Uterus (tissue), 4 donors: Measurements from ENCODE around the gene ONECUT3. TPM values are rescaled to one million over a fixed set of nuclear protein-coding genes. Genes with fewer than 3 reads are reported as not detected.

Experiments used
- DNase-seq, 2 donors: peaks; one replicate each; pipeline ENCODE4 v3.0.0-alpha.2; 2019 to 2020
- H3K27ac ChIP-seq, 2 donors: fragments of 200-600 bp; sonication (generic); 1 replicate in 1 of 2; 2 replicates in 1 of 2; pipeline ENCODE4 v1.5.1; 2016 to 2018
- H3K27me3 ChIP-seq, 2 donors: fragments of 200-600 bp; sonication (generic); one replicate each; pipeline ENCODE4 v1.5.1; 2018 to 2019; ENCODE audit warnings: control low read depth in 1 of 2
- H3K36me3 ChIP-seq, 2 donors: fragments of 200-600 bp; sonication (generic); one replicate each; pipeline ENCODE4 v1.5.1; 2019; ENCODE audit warnings: control low read depth in 1 of 2
- H3K4me1 ChIP-seq, 2 donors: fragments of 200-600 bp; sonication (generic); one replicate each; pipeline ENCODE4 v1.5.1; 2018 to 2019; ENCODE audit warnings: control low read depth in 1 of 2
- H3K4me3 ChIP-seq, 2 donors: fragments of 200-600 bp; sonication (generic); 1 replicate in 1 of 2; 2 replicates in 1 of 2; pipeline ENCODE4 v1.5.1; 2018 to 2019; ENCODE audit warnings: mild to moderate bottlenecking in 1 of 2
- H3K9me3 ChIP-seq, 2 donors: fragments of 200-600 bp; sonication (generic); one replicate each; pipeline ENCODE4 v1.5.1; 2019; ENCODE audit warnings: control low read depth in 1 of 2
- POLR2A ChIP-seq, 2 donors: fragments of 450-650 bp; IDR thresholded peaks; one replicate each; pipeline ENCODE4 v1.6.1; 2016; ENCODE audit warnings: antibody characterized with exemption in 2 of 2, mild to moderate bottlenecking in 1 of 2, moderate library complexity in 1 of 2
- intact Hi-C: fragments of 100-400 bp; cut with DNase I; formaldehyde crosslinking; loops from one replicate; pipeline ENCODE4 v1.15.1; 2023; ENCODE audit warnings: low total_unique reads
- total RNA-seq, 4 donors: library from RNA; depleted of rRNA in 3 of 4; stranded (reverse); fragments of >200 nt in 3 of 4; gene quantifications; one replicate each; pipeline versions ENCODE4 v1.1.0 to v1.2.4, GENCODE V29; 2014 to 2023
- TF ChIP-seq, protein P1 (sequence below), 4 experiments: fragments of 200-600 bp in 2 of 4; fragments of 450-650 bp in 2 of 4; sonication (generic) in 2 of 4; IDR thresholded peaks; one replicate each; pipeline ENCODE4 v1.5.1; 2016 to 2019; ENCODE audit warnings: antibody characterized with exemption in 4 of 4, mild to moderate bottlenecking in 2 of 4, moderate library complexity in 1 of 4
- donor health status: DM: yes; HTN: yes; CAD: no.

The ONECUT3 gene
- total RNA-seq, 4 donors from 2014 or later, result not detected

GRCh38 chr19:1746401-1747284 is 6.7 kb upstream of the ONECUT3 start:
- Histone ChIP-seq H3K9me3 (no peaks in the 10 kb centered on the region), H3K4me1 (peaks cover 0 to 19% of the 10 kb centered on the region in 2 donors), H3K27ac (no peak overlapping the region), H3K36me3 (no peaks in the 10 kb centered on the region), H3K27me3 (peaks cover 22 to 60% of the 10 kb centered on the region in 2 donors), H3K4me3 (no peak overlapping the region)
- intact Hi-C loops, result no loop called here
- no peak for DNase-seq
- TF ChIP-seq POLR2A (IDR thresholded peaks at IDR 0.05), result no peak
- TF ChIP-seq, protein P1, sequence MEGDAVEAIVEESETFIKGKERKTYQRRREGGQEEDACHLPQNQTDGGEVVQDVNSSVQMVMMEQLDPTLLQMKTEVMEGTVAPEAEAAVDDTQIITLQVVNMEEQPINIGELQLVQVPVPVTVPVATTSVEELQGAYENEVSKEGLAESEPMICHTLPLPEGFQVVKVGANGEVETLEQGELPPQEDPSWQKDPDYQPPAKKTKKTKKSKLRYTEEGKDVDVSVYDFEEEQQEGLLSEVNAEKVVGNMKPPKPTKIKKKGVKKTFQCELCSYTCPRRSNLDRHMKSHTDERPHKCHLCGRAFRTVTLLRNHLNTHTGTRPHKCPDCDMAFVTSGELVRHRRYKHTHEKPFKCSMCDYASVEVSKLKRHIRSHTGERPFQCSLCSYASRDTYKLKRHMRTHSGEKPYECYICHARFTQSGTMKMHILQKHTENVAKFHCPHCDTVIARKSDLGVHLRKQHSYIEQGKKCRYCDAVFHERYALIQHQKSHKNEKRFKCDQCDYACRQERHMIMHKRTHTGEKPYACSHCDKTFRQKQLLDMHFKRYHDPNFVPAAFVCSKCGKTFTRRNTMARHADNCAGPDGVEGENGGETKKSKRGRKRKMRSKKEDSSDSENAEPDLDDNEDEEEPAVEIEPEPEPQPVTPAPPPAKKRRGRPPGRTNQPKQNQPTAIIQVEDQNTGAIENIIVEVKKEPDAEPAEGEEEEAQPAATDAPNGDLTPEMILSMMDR (IDR thresholded peaks at IDR 0.05), result no peak

DNA sequence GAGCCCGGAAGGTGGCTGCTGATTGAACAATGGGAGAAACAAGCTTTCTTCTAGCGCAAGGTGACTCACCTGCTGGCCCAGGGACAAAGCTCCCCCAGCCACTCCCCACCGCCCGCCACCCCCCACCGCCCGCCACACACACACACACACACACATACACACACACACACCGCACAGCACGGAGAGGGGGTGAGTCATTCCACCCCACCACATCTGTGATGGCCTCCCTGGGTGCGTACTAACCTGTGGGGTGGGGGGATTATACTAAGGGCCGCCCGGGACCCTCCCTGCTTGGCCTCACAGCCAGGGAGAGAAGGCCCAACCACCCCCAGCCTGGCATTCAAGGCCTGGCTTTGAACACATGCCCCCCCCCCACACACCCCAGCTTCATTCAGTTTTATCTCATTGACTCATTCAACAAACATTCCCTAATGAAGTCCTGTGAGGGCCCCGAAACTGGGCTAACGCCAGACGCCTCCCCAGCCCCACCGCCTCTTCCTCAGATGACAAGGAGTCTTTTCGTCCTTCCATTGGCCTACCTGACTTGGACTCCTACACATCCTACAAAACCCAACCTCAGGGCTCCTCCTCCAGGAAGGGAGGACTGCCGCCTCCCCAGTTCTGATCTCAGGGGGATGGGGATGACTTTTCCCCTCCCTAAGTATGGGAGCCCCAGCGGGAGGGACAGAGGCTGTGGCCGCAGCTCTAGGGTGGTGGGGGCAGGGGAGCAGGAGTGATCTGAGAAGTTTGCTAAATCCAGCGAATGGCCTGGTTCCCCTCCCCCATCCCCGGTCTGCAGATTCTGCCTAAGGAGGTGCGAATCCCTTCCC is 5.8 kb upstream of the ONECUT3 start:
- Histone ChIP-seq H3K27ac (no peak overlapping the region), H3K27me3 (peaks cover 22 to 69% of the 10 kb centered on the region in 2 donors), H3K4me1 (peaks cover 0 to 19% of the 10 kb centered on the region in 2 donors), H3K4me3 (no peak overlapping the region), H3K36me3 (no peaks in the 10 kb centered on the region), H3K9me3 (no peaks in the 10 kb centered on the region)
- no peak for DNase-seq
- intact Hi-C loops, result no loop called here
- no peak for TF ChIP-seq POLR2A (IDR thresholded peaks at IDR 0.05)
- TF ChIP-seq, protein P1 (IDR thresholded peaks at IDR 0.05), result no peak

DNA sequence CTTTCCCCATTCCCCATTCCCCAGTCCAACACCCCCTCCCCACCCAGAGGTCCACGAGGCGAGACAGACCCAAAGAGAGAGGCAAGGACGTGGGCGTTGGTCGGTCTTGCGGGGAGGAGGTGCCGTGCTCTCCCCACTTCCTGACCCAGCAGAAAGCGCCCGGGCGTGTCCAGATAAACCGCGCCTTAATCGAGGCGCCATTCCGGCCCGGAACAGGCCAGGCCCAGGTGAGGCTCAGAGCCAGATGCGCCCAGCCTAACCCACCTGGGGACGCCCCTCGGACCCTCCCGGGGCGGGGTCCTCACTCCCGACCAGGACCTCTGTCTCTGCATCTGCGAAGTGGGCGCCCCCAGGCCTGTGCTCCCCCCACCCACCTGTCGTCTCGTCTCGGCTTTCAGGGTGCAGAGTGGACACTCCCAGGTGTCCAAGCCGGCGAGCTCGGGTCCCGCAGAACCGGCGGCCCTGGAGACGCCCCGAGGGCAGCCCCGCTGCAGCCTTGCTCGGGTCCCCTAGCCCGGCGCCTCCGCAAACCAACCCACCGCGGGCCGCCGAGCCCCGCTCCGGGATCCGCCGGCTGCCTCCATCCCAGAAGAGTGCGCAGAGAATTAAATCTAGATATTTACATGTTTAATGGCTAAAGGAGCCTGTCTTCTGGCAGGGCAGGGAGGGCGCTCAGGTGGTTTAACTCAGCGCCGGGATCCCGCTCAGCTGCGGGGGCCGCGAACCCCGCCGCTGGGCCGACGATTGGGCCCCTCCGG is 5.0 kb upstream of the ONECUT3 start:
- H3K36me3 ChIP-seq, result no peaks in the 10 kb centered on the region
- peaks cover 0 to 21% of the 10 kb centered on the region in 2 donors for H3K4me1 ChIP-seq
- H3K4me3 ChIP-seq, result no peak overlapping the region
- intact Hi-C loops, result no loop called here
- no peak for TF ChIP-seq POLR2A (IDR thresholded peaks at IDR 0.05)
- TF ChIP-seq, protein P1 (IDR thresholded peaks at IDR 0.05), result no peak
- no peaks in the 10 kb centered on the region for H3K9me3 ChIP-seq
- no peak for DNase-seq
- no peak overlapping the region for H3K27ac ChIP-seq
- H3K27me3 ChIP-seq, result peaks cover 22 to 71% of the 10 kb centered on the region in 2 donors

GRCh38 chr19:1748873-1749341 is 4.4 kb upstream of the ONECUT3 start:
- Histone ChIP-seq H3K4me3 (no peak overlapping the region), H3K27ac (no peak overlapping the region), H3K9me3 (no peaks in the 10 kb centered on the region), H3K27me3 (peaks cover 22 to 71% of the 10 kb centered on the region in 2 donors), H3K36me3 (no peaks in the 10 kb centered on the region), H3K4me1 (peaks cover 0 to 24% of the 10 kb centered on the region in 2 donors)
- TF ChIP-seq POLR2A (IDR thresholded peaks at IDR 0.05), result no peak
- TF ChIP-seq, protein P1 (IDR thresholded peaks at IDR 0.05), result no peak
- no peak for DNase-seq
- intact Hi-C loops, result no loop called here
